Central memory CD8-positive, alpha-beta T cell (primary cell): ENCODE measurements around the gene CUTA.
"Not testable (repeated sequence)": the region's sequence is repeated elsewhere in the genome, so short reads cannot be mapped to it uniquely, and the experiment has no call there.

Source experiments
- ATAC-seq: fragments of 150-1000 bp; cut with Tn5 transposase; replicated peaks from 2 replicates; pipeline ENCODE4 v1.10.0; 2022; ENCODE audit warnings: mild to moderate bottlenecking, moderate FRiP score, moderate number of reproducible peaks; ENCODE audit not compliant: poor library complexity, severe bottlenecking; ENCODE audit errors: extremely low read depth
- DNase-seq, 2 donors: peaks; one replicate each; pipeline ENCODE4 v3.0.0; 2021; ENCODE audit warnings: low spot score in 2 of 2
- H3K27ac Mint-ChIP-seq: one replicate; pipeline ENCODE4 v1.8.0; 2022; ENCODE audit warnings: low read depth, mild to moderate bottlenecking, moderate library complexity, mixed read lengths
- H3K27me3 Mint-ChIP-seq: one replicate; pipeline ENCODE4 v1.8.0; 2022; ENCODE audit warnings: mixed read lengths
- H3K36me3 Mint-ChIP-seq: one replicate; pipeline ENCODE4 v1.8.0; 2022; ENCODE audit warnings: mild to moderate bottlenecking, moderate library complexity, mixed read lengths; ENCODE audit not compliant: insufficient read depth
- H3K4me1 Mint-ChIP-seq: one replicate; pipeline ENCODE4 v1.8.0; 2022; ENCODE audit warnings: mixed read lengths
- H3K4me3 Mint-ChIP-seq: one replicate; pipeline ENCODE4 v1.8.0; 2022; ENCODE audit warnings: mild to moderate bottlenecking, moderate library complexity, mixed read lengths
- H3K9me3 Mint-ChIP-seq: one replicate; pipeline ENCODE4 v1.8.0; 2022; ENCODE audit warnings: mixed read lengths

The CUTA gene

GRCh38 chr6:33377171-33377570 lies 40.7 kb downstream of the CUTA start:
- Mint-ChIP-seq H3K4me3 (no peak overlapping the region), H3K4me1 (peaks cover 16% of the 10 kb centered on the region), H3K27me3 (no peaks in the 10 kb centered on the region), H3K9me3 (no peaks in the 10 kb centered on the region), H3K27ac (no peak overlapping the region), H3K36me3 (no peaks in the 10 kb centered on the region)
- ATAC-seq (no peak), DNase-seq (no peak)

DNA sequence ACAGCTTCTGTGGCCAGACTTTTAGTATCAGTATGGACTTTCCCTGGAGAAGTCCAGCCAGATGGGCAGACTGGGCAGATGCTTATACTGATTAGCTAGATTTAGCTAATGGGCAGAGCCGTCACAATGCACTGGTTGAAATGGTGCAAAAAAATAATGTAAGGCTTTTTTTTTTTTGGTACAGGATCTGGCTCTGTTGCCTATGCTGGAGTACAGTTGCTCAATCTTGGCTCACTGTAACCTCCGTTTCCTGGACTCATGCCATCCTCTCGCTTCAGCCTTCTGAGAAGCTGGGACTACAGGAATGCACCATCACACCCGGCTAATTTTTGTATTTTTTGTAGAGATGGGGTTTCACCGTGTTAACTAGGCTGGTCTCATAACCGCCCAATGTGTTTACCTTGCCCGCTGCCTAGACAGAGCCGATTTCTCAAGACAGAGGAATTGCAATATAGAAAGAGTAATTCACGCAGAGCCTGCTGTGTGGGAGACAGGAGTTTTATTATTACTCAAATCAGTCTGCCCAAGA lies 42.7 kb downstream of the CUTA start:
- Mint-ChIP-seq H3K9me3 (no peaks in the 10 kb centered on the region), H3K27ac (peak overlapping the region; percentile 94), H3K36me3 (no peaks in the 10 kb centered on the region), H3K4me3 (peak overlapping the region; percentile 50), H3K4me1 (peaks cover 12% of the 10 kb centered on the region), H3K27me3 (no peaks in the 10 kb centered on the region)
- DNase-seq: no peak
- no peak for ATAC-seq

- Mint-ChIP-seq H3K27ac (peak overlapping the region; percentile 94), H3K9me3 (no peaks in the 10 kb centered on the region), H3K36me3 (no peaks in the 10 kb centered on the region), H3K4me1 (peaks cover 12% of the 10 kb centered on the region), H3K27me3 (no peaks in the 10 kb centered on the region), H3K4me3 (peak overlapping the region; percentile 50)
- DNase-seq (peak in 1 of 2 donors; percentile 10), ATAC-seq (peak; percentile 91)
Observed at GRCh38 chr6:33373960-33374910, 43.7 kb downstream of the CUTA start.

- H3K27me3 Mint-ChIP-seq: no peaks in the 10 kb centered on the region
- DNase-seq (no peak), ATAC-seq (no peak)
- no peak overlapping the region for H3K4me3 Mint-ChIP-seq
- no peaks in the 10 kb centered on the region for H3K36me3 Mint-ChIP-seq
- H3K4me1 Mint-ChIP-seq: peaks cover 12% of the 10 kb centered on the region
- H3K27ac Mint-ChIP-seq: no peak overlapping the region
- H3K9me3 Mint-ChIP-seq: no peaks in the 10 kb centered on the region
Observed at GRCh38 chr6:33372526-33373123, 45.3 kb downstream of the CUTA start.

DNA sequence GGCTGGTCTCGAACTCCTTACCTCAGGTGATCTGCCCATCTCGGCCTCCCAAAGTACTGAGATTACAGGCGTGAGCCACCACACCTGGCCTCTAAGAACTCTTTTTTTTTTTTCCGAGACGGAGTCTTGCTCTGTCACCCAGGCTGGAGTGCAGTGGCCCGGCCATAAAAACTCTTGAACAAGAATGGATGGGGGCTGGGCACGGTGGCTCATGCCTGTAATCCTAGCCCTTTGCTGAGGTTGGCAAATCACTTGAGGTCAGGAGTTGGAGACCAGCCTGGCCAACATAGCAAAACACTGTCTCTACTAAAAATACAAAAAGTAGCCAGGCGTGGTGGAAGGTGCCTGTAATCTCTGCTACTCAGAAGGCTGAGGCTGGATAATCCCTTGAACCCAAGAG lies 46.0 kb downstream of the CUTA start:
- H3K4me3 Mint-ChIP-seq, H3K9me3 Mint-ChIP-seq, H3K27me3 Mint-ChIP-seq, H3K36me3 Mint-ChIP-seq, H3K27ac Mint-ChIP-seq, ATAC-seq, DNase-seq: not testable (repeated sequence)
- H3K4me1 Mint-ChIP-seq: peaks cover 12% of the 10 kb centered on the region

- H3K9me3 Mint-ChIP-seq, H3K27ac Mint-ChIP-seq, H3K4me1 Mint-ChIP-seq: not testable (repeated sequence)
Observed at GRCh38 chr6:33367715-33368025, 50.2 kb downstream of the CUTA start.

GRCh38 chr6:33367009-33367714 lies 50.7 kb downstream of the CUTA start:
- no peaks in the 10 kb centered on the region for H3K36me3 Mint-ChIP-seq
- H3K27ac Mint-ChIP-seq: no peak overlapping the region
- DNase-seq: no peak
- no peak overlapping the region for H3K4me3 Mint-ChIP-seq
- ATAC-seq: no peak
- no peaks in the 10 kb centered on the region for H3K27me3 Mint-ChIP-seq
- H3K4me1 Mint-ChIP-seq: no peaks in the 10 kb centered on the region
- H3K9me3 Mint-ChIP-seq: no peaks in the 10 kb centered on the region

More at GRCh38 chr6:33367715-33368025, 50.2 kb downstream of the CUTA start:
- DNase-seq, H3K27me3 Mint-ChIP-seq, ATAC-seq, H3K4me3 Mint-ChIP-seq, H3K36me3 Mint-ChIP-seq: not testable (repeated sequence)
